ENCODE results near the gene LMNA. TPM values are rescaled to one million over a fixed set of nuclear protein-coding genes. Genes with fewer than 3 reads are reported as not detected.
"Not testable (repeated sequence)": the region's sequence is repeated elsewhere in the genome, so short reads cannot be mapped to it uniquely, and the experiment has no call there.

LMNA gene
- total RNA-seq, 2 donors from 2014 or later: 150 to 338 TPM

DNA sequence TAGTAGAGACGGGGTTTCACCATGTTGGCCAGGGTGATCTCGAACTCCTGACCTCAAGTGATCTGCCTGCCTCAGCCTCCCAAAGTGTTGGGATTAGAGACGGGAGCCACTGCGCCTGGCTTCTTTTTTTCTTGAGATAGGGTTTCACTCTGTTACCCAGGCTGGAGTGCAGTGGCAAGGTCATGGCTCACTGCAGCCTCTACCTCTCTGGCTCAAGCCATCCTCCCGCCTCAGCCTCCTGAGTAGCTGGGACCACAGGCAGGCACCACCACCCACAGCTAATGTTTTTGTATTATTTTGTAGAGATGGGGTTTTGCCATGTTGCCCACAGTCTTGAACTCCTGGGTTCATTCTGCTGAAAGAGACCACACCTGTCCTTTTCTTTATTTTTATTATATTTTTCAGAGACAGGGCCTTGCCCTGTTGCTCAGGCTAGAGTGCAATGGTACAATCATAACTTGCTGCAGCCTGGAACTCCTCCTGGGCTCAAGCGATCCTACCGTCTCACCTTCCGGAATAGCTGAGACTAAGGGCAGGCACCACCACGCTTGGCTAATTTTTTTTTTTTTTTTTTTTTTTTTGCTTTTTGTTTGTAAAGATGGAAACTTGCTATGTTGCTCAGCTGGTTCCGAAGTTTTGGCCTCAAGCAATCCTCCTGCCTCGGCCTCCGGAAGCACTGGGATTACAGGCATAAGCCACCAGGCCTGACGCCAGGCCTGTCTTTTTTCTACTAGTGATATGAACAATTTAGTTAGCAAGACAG, 3.1 kb downstream of the LMNA start:
- Mint-ChIP-seq H3K4me3 (peak overlapping the region; percentile 91), H3K27ac (no peak overlapping the region), H3K4me1 (peaks cover 32% of the 10 kb centered on the region), H3K36me3 (ENCODE audit: low read depth) (peaks cover 84% of the 10 kb centered on the region), H3K9me3 (no peaks in the 10 kb centered on the region), H3K27me3 (no peaks in the 10 kb centered on the region)
- no peak for ATAC-seq (replicated peaks)

DNA sequence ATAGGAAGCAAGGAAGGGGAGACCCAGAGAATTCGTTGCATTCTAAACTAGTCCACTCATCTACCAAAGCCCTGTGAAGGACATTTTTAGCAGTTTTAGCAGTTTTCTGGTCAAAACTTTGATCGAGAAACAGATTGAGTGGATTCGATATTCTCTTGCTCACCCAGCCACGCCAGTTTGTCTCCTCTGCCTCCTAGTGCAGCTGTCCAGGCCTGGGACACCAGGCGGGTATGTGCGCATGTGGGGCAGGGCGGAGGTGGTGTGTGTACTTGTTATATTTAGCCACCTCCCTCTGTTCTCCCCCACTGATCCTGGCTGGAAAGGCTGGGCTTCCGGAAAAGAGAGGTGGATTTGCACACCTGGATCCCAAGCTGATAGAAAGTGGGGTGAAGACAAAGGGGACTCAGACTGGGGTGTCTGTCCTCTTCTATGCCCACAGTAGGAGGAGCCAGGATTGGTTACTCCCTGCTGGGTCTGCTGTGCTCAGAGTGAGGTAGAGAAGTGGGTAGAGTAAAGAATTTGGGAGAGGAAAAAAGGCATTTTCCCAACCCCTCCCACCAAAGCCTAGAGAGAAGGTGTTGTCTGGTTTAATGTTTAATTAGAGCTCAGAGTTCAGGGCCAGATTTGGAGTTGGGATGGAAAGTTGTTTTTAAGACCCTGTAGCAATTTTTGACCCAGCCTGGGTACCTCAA, 3.8 kb downstream of the LMNA start:
- no peaks in the 10 kb centered on the region for H3K9me3 Mint-ChIP-seq
- peak overlapping the region; percentile 91 for H3K4me3 Mint-ChIP-seq
- H3K4me1 Mint-ChIP-seq: peaks cover 38% of the 10 kb centered on the region
- H3K36me3 Mint-ChIP-seq (ENCODE audit: low read depth): peaks cover 91% of the 10 kb centered on the region
- no peaks in the 10 kb centered on the region for H3K27me3 Mint-ChIP-seq
- no peak overlapping the region for H3K27ac Mint-ChIP-seq
- ATAC-seq (replicated peaks): no peak

DNA sequence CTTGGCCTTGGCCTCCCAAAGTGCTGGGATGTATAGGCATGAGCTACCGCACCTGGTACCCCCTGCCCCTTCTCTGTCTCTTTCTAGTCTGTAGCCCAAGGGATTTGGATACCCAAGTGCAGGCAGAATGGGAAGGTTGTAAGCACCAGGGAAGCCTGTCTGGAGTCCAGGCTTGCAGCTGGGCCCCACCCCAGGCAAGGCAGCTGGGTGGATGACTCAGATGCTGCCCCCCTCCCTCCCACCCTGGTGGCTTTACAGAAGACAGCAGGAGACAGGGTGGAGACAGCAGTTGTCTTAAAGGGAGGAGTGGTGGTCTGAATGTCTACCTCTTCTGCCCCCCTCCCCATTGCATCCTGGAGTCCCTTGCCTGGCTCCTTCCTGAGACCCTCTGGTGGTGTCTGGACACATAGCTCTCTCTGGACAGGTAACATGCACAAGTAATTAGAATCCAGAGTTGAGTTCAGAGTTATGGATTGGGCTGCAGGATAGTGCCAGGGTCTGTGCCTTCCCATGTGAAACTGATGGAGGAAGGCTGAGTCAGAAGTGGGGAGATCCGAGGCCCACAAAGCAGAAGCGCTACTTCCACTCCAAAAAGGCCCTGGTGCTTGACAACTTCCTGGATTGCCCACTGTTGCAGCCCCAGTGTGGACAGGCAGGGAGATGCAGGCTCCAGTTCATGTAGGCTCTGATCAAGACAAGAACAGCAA, 5.1 kb downstream of the LMNA start:
- ATAC-seq (replicated peaks): no peak
- Mint-ChIP-seq H3K4me1 (peaks cover 40% of the 10 kb centered on the region), H3K4me3 (peak overlapping the region; percentile 91)

DNA sequence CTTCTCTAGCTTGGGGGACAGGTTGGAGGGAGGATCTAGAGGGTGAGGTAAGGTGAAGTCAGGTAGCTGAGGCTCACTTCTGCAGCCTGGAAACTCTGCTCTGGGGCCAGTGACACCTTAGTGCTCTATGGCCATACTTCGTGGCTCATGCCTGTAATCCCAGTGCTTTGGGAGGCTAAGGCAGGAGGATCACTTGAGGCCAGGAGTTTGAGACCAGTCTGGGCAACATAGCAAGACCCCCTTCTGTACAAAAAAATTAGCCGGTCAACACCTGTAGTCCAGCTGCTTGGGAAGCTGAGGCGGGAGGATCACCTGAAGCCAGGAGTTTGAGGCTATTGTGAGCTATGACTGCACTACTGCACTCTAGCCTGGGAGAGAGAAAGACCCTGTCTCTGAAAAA, 5.8 kb downstream of the LMNA start:
- H3K9me3 Mint-ChIP-seq: no peaks in the 10 kb centered on the region
- H3K4me1 Mint-ChIP-seq: peaks cover 46% of the 10 kb centered on the region
- peak overlapping the region; percentile 91 for H3K4me3 Mint-ChIP-seq
- no peak for ATAC-seq (replicated peaks)
- peaks cover 97% of the 10 kb centered on the region for H3K36me3 Mint-ChIP-seq (ENCODE audit: low read depth)
- peak overlapping the region; percentile 67 for H3K27ac Mint-ChIP-seq
- H3K27me3 Mint-ChIP-seq: no peaks in the 10 kb centered on the region

More for the DNA sequence above, 5.1 kb downstream of the LMNA start:
- Mint-ChIP-seq H3K27me3 (no peaks in the 10 kb centered on the region), H3K9me3 (no peaks in the 10 kb centered on the region), H3K27ac (peak overlapping the region; percentile 67), H3K36me3 (ENCODE audit: low read depth) (peaks cover 97% of the 10 kb centered on the region)

DNA sequence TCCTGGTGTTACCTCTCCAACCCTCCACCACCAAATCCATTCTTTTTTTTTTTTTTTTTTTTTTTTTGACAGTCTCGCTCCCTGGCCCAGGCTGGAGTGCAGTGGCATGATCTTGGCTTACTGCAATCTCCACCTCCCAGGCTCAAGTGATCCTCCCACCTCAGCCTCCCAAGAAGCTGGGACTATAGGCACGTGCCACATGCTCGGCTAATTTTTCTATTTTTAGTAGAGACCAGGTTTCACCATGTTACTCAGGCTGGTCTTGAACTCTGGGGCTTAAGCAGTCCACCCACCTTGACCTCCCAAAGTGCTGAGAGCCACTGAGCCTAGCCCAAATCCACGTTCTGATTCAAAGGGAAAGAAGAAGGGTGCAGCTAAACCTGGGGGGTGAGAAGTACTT, 6.5 kb downstream of the LMNA start:
- H3K4me1 Mint-ChIP-seq: peaks cover 47% of the 10 kb centered on the region
- ATAC-seq (replicated peaks); H3K9me3 Mint-ChIP-seq; H3K27ac Mint-ChIP-seq; H3K27me3 Mint-ChIP-seq: not testable (repeated sequence)
- peak overlapping the region; percentile 91 for H3K4me3 Mint-ChIP-seq
- peaks cover 92% of the 10 kb centered on the region for H3K36me3 Mint-ChIP-seq (ENCODE audit: low read depth)

DNA sequence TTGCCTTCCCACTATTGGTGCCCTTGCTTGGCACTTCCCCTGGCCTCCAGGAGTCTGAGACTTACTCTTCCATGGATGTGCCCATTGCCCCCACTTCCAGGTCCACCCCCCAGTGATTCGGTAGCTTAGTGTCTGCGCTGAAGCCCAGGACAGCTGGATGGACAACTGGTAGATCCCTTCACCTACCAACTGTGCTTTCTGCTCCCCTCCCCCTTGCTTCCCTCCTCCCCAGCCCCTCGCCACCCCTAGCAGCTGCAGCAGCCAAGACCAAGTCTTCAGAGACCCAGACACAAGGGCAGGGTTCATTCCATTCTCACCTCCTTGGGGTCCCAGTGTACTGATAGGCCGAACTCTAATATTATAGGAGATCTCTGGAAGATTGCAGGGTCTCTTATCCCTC, 6.9 kb downstream of the LMNA start:
- peaks cover 47% of the 10 kb centered on the region for H3K4me1 Mint-ChIP-seq
- H3K9me3 Mint-ChIP-seq: no peaks in the 10 kb centered on the region
- no peak for ATAC-seq (replicated peaks)
- peak overlapping the region; percentile 91 for H3K4me3 Mint-ChIP-seq
- no peaks in the 10 kb centered on the region for H3K27me3 Mint-ChIP-seq
- no peak overlapping the region for H3K27ac Mint-ChIP-seq
- peaks cover 92% of the 10 kb centered on the region for H3K36me3 Mint-ChIP-seq (ENCODE audit: low read depth)

DNA sequence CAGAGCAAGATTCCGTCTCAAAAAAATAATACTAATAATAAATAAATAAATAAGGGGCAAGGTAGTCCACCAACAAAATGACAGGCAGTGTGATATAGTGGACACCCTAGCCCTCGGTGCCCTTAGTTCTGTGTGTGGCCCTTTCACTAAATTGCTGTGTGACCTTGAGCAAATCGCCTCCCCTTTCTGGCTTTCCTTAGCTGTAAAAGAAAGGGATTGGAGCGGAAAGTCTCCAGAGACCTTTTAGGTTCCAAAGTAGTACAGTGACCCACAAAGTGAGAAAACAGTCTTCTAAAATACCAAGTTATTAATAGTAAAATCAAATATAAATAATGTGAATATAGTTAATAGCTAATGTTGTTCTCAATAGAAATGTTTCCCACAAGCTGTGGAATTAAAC, 7.6 kb downstream of the LMNA start:
- ATAC-seq (replicated peaks): no peak
- Mint-ChIP-seq H3K9me3 (no peaks in the 10 kb centered on the region), H3K27me3 (no peaks in the 10 kb centered on the region), H3K36me3 (ENCODE audit: low read depth) (peaks cover 92% of the 10 kb centered on the region), H3K4me3 (peak overlapping the region; percentile 91), H3K27ac (peak overlapping the region; percentile 81), H3K4me1 (peaks cover 49% of the 10 kb centered on the region)

DNA sequence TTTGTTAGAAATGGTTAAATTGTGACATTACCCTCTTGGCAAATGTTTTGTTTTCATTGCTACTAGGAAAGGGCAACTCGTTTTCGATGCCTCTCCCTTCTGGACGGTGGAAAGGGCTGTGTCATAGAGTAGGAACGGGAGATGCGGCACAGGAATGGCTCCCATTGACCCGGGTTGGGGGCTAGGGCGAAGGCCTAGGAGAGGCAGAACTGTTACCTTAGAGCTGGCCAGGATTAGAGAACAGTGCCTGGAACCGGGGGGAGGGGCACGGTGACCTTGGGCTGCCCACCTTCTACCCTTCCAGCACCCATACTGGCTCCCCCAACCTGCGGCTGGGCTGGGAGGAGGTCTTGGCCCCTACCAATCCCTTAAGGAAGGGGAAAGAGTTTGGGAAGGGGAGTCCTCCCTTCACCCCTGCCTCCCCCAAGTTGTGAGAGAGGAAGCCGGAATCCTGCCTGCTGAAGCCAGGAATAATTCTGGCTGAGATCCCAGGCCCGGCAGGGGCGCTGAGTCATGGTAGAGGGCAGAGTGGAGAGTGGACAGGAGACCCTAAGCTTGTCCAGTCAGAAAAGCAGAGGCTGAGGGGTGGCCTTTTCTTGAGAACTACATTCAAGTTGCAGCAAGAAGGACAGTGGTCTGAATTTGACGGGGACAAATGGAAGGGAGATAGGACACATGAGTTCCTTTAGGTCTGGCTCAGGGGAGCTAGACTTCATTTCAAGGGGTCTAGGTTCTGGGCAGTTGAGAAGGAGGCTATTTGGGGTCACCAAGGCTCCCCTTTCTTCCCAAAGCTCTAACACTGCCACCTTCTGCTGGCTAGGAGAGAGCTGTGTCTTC, 8.2 kb downstream of the LMNA start:
- H3K4me3 Mint-ChIP-seq: peak overlapping the region; percentile 87

DNA sequence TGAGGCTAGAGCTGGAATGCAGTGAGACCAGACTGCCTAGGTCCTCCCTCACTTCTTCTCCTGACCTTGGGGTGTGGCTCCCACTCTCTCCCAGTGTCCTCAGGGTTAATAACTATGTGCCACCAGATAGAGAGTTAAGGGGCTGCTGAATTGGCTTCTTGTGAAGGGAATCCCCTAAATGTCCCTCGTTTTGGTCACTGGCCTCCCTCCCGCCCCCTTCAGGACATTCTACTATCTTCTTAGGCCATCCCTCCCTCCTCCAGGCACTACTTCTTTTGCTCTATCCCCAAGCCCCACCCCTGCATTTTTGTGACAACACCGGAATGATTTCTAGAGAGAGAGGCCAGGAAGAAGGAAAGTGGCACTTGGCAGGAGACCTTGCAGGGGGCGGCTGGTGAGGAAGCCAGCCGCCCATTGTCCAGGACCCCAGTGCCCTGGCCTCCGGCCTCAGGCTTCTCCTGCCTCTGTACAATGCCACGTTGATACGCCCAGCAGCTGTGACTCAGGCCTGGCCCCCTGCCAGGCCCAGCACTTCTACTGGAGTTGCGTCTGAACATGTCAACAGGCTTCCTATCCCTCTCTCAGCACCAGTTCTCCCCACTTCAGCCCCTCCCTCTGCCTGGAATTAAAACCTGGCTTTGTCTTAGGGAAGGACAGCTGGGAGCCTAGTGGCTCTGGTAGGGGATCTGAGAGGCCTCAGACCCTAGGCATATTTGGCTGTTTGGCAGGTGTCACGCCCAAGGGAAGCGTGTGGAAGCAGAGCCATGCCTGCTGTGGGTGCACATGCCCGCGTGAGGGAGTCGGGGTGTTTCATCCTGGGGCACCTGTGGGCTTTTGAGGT, 9.1 kb downstream of the LMNA start:
- H3K27me3 Mint-ChIP-seq: no peaks in the 10 kb centered on the region
- H3K9me3 Mint-ChIP-seq: no peaks in the 10 kb centered on the region
- H3K4me1 Mint-ChIP-seq: peaks cover 47% of the 10 kb centered on the region
- H3K36me3 Mint-ChIP-seq (ENCODE audit: low read depth): peaks cover 92% of the 10 kb centered on the region
- ATAC-seq (replicated peaks): peak; percentile 34
- peak overlapping the region; percentile 87 for H3K4me3 Mint-ChIP-seq
- H3K27ac Mint-ChIP-seq: peak overlapping the region; percentile 81

More for the DNA sequence above, 8.2 kb downstream of the LMNA start:
- no peaks in the 10 kb centered on the region for H3K27me3 Mint-ChIP-seq
- peaks cover 92% of the 10 kb centered on the region for H3K36me3 Mint-ChIP-seq (ENCODE audit: low read depth)
- peaks cover 51% of the 10 kb centered on the region for H3K4me1 Mint-ChIP-seq
- no peak for ATAC-seq (replicated peaks)
- H3K27ac Mint-ChIP-seq: peak overlapping the region; percentile 81
- H3K9me3 Mint-ChIP-seq: no peaks in the 10 kb centered on the region

DNA sequence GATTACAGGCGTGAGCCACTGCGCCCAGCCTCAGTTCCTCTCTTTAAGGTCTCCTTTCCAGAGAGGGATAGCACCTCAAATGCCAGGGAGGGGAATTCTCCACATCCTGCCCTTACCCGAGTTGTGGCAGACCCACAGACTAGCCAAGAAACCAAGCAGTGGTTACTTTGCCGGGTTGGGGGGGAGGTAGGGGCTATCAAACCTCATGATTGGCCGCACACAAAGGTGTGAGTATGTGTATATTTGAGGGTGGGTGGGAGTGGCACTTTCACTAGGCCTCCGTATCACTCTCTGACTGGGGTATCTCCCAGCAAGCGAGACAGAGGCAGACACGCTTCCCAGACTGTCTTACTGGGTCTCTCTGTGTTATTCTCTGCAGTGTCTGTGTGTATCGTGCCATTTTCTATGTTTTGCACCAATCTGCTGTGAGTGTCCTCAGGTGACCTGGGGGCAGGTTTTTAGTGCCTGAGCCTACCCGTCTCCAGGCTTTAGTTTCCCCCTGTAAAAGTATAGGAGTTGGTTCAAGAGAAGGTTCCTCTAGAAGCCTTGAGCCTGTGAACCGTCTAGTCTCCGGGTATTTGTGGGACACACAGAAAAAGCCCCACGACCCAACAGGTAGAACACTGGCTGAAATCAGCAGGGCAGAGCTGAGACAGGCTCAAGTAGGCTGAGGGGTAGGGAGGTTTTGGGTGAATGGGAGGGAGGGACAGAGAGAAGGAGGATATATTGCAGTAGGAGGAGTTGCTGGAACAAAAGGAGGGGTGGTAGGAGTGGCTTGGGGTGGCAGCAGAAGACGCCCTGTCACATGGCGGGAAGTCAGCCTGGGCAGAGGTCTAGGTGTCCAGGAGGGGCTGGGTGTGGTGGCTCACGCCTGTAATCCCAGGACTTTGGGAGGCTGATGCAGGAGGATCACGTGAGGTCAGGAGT, 10.3 kb downstream of the LMNA start:
- ATAC-seq (replicated peaks): peak; percentile 17
- H3K27ac Mint-ChIP-seq: peak overlapping the region; percentile 81
- H3K36me3 Mint-ChIP-seq (ENCODE audit: low read depth): peaks cover 92% of the 10 kb centered on the region
- H3K4me3 Mint-ChIP-seq: peak overlapping the region; percentile 87
- no peaks in the 10 kb centered on the region for H3K27me3 Mint-ChIP-seq
- H3K4me1 Mint-ChIP-seq: peaks cover 54% of the 10 kb centered on the region
- no peaks in the 10 kb centered on the region for H3K9me3 Mint-ChIP-seq

DNA sequence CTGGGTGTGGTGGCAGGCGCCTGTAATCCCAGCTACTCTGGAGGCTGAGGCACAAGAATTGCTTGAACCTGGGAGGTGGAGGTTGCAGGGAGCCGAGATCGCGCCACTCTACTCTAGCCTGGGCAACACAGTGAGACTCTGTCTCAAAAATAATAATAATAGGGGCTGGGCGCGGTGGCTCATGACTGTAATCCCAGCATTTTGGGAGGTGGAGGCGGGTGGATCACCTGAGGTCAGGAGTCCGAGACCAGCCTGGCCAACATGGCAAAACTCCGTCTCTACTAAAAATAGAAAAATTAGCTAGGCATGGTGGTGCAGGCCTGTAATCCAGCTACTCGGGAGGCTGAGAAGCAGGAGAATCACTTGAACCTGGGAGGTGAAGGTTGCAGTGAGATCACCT, 11.0 kb downstream of the LMNA start:
- peaks cover 54% of the 10 kb centered on the region for H3K4me1 Mint-ChIP-seq
- ATAC-seq (replicated peaks); H3K27me3 Mint-ChIP-seq; H3K9me3 Mint-ChIP-seq: not testable (repeated sequence)
- H3K27ac Mint-ChIP-seq: peak overlapping the region; percentile 81
- H3K36me3 Mint-ChIP-seq (ENCODE audit: low read depth): peaks cover 92% of the 10 kb centered on the region
- peak overlapping the region; percentile 87 for H3K4me3 Mint-ChIP-seq

DNA sequence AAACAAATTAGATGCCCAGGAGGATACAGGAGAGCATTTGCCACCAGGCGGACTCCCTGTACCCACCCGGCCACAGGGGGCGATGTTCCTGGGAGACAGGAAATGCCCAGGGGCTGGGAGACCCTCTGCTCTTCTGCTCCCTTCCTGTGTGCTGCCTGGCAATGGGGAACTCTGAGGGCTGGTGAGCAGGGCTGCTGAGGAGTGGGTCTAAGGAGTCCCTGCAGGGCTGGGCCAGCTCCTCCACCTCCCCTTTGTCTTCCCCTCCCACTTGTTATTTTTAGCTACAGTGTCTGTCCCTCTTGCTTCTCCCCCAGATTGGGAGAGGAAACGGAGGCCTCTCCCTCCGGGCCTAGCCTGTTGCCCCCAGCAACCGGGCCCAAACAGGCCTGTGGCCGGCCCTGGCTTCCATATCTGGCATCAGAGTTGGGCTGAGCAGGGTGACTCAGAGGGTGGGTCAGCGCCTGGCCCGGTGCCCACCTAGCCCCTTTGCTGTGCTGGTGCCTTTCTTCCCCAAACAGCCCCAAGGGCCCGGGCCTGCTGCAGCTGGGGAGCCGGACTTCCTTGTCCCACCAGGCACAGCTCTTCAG, 11.6 kb downstream of the LMNA start:
- ATAC-seq (replicated peaks): peak; percentile 44
- peak overlapping the region; percentile 87 for H3K4me3 Mint-ChIP-seq

More for the DNA sequence above, 11.6 kb downstream of the LMNA start:
- peak overlapping the region; percentile 81 for H3K27ac Mint-ChIP-seq
- no peaks in the 10 kb centered on the region for H3K9me3 Mint-ChIP-seq
- no peaks in the 10 kb centered on the region for H3K27me3 Mint-ChIP-seq
- peaks cover 54% of the 10 kb centered on the region for H3K4me1 Mint-ChIP-seq
- peaks cover 92% of the 10 kb centered on the region for H3K36me3 Mint-ChIP-seq (ENCODE audit: low read depth)
